Muscle layer of duodenum (tissue), 2 donors: ENCODE data around the gene LFNG.

Experiments
- H3K27ac ChIP-seq: one replicate; pipeline ENCODE4 v1.7.0; 2013; ENCODE audit warnings: mild to moderate bottlenecking, low read length
- H3K27me3 ChIP-seq: one replicate; pipeline ENCODE4 v1.7.0; 2013; ENCODE audit warnings: low read depth, mild to moderate bottlenecking, control low read depth, low read length
- H3K36me3 ChIP-seq, 2 donors: one replicate each; pipeline ENCODE4 v1.7.0; 2013; ENCODE audit warnings: low read length in 2 of 2, control low read depth in 1 of 2, mild to moderate bottlenecking in 1 of 2; ENCODE audit not compliant: insufficient read depth in 2 of 2, control insufficient read depth in 1 of 2
- H3K4me1 ChIP-seq, 2 donors: one replicate each; pipeline ENCODE4 v1.7.0; 2013; ENCODE audit warnings: low read length in 2 of 2, mild to moderate bottlenecking in 2 of 2, control low read depth in 1 of 2, moderate library complexity in 1 of 2; ENCODE audit not compliant: insufficient read depth in 2 of 2, control insufficient read depth in 1 of 2
- H3K4me3 ChIP-seq, 2 donors: one replicate each; pipeline ENCODE4 v1.7.0; 2013; ENCODE audit warnings: low read length in 2 of 2, low read depth in 1 of 2, mild to moderate bottlenecking in 1 of 2
- H3K9me3 ChIP-seq, 2 donors: one replicate each; pipeline ENCODE4 v1.7.0; 2013; ENCODE audit warnings: low read length in 2 of 2, control low read depth in 1 of 2, mild to moderate bottlenecking in 1 of 2; ENCODE audit not compliant: control insufficient read depth in 1 of 2
- donor health status: healthy.

Gene LFNG

DNA sequence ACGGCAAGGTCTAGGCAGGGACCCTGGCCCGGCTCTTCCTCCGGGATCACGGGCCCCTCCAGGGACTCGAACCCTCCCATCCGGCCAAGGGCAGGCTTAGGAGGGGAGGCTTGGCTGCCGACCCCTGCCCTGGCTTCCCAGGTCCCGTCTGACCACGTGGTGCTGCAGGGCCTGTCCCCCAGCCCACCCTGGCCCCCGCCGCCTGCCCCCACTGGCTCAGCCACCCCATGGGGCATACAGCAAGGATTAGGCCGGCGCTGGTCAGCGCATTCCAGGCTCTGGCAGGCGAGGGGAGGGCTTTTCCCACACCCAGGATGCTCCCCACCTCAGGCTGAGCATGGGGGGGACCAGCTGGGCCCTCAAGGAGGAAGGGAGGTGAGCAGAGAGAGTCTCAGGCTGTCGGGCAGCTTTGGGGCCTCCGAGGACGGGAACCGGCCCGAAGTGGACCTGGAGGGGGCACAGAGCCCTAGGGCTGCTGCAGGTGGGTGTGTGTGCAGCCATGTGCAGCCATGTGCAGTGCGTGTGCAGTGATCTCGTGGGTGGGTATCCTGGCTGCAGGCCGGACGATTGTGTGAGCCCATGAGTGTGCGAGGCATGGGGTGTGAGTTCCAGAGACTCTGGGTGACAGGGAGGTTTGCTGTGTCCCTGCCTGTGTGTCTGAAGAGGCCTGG lies 42.7 kb upstream of the LFNG start:
- Histone ChIP-seq H3K36me3 (no peaks in the 10 kb centered on the region), H3K27me3 (no peaks in the 10 kb centered on the region), H3K4me1 (peaks cover 0 to 23% of the 10 kb centered on the region in 2 donors), H3K27ac (no peak overlapping the region), H3K4me3 (no peak overlapping the region), H3K9me3 (no peaks in the 10 kb centered on the region)

DNA sequence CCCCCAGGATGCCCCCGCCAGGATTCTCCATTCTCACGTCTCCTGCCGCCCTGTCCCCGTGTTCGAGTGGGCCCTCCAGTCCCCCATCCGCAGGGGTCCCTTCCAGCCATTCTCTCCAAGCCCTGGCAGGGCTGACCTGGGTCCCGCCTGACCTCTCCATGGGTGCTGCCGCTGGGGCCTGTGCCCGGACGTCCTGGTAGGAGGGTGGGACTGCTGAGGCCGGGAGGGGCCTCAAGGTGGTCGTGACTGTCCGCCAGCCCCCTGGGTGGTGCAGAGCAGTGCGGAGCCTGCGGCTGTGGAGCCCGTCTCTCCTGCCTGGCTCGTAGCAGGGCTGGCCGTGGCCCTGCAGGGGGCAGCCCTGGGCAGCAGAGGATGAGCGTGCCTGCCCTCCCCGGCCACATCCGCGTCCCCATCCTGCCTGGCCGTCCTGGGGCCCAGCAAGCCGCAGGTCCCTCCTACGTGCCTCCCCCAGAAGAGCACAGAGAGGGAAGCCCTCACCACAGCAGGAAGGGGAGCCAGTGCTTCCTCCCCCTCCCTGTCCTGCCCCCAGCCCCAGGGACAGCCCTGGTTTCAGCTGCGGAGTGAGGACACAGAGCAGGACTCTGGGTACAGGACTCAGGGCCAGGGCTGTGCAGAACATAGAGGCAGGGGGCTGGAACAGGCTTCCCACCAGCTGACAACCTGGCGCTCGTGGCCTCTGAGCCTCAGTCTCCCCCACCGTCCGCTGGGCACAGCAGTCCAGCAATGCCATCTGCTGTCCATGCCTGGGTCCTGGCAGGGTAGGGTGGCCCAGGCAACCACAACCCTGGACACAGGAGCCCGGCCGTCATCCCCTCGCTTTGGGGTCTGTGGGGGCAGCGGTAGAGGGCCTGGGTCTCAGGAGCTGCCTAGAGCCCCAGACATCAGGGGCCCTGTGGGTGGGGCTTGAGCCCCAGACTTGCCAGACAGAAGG lies 41.9 kb upstream of the LFNG start:
- H3K9me3 ChIP-seq: peaks cover 0 to 4% of the 10 kb centered on the region in 2 donors
- no peaks in the 10 kb centered on the region for H3K27me3 ChIP-seq
- no peak overlapping the region for H3K27ac ChIP-seq
- peaks cover 0 to 23% of the 10 kb centered on the region in 2 donors for H3K4me1 ChIP-seq
- H3K36me3 ChIP-seq: no peaks in the 10 kb centered on the region
- no peak overlapping the region for H3K4me3 ChIP-seq

DNA sequence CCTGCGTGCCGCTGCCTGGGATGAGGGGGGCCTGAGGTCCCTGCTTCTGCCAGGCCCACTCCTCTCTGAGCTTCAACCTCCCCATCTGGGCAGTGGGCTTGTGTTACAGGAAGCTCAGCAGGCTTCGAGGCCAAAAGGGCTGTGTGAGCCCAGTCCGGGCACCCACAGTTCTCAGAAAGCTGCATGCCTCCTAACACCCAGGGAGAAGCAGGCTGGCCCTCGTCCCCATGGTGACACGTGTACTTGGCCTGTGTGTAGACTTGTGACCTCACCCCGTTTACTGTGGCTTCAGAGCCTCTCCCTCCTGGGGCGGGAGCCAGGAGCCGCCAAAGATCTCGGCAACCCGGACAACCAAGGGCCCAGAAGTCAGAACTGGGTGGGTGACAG lies 41.2 kb upstream of the LFNG start:
- Histone ChIP-seq H3K27me3 (no peaks in the 10 kb centered on the region), H3K36me3 (no peaks in the 10 kb centered on the region), H3K9me3 (peaks cover 0 to 10% of the 10 kb centered on the region in 2 donors), H3K4me1 (peaks cover 0 to 23% of the 10 kb centered on the region in 2 donors), H3K4me3 (no peak overlapping the region), H3K27ac (no peak overlapping the region)

DNA sequence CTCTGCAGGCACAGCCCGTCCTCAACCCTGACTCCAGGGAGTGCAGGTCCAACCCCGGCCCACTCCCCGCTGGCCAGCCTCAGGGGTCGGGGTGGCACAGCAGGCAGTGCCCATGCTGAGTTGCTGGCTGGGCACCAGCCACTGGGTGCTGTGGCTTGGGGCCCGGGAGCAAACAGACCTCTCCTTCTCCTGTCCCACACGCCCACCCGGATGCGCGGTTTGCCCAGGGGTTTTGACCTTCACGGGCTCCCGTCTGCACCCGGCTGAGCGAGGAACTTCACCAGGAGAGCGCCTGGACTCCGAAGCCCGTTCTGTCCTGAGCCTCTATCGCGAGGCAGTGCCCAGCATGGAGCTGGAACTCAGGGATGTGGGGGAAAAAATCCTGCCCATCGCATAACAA lies 40.8 kb upstream of the LFNG start:
- Histone ChIP-seq H3K9me3 (peaks cover 0 to 12% of the 10 kb centered on the region in 2 donors), H3K4me3 (no peak overlapping the region), H3K27ac (no peak overlapping the region), H3K36me3 (no peaks in the 10 kb centered on the region), H3K27me3 (no peaks in the 10 kb centered on the region), H3K4me1 (peaks cover 0 to 23% of the 10 kb centered on the region in 2 donors)

DNA sequence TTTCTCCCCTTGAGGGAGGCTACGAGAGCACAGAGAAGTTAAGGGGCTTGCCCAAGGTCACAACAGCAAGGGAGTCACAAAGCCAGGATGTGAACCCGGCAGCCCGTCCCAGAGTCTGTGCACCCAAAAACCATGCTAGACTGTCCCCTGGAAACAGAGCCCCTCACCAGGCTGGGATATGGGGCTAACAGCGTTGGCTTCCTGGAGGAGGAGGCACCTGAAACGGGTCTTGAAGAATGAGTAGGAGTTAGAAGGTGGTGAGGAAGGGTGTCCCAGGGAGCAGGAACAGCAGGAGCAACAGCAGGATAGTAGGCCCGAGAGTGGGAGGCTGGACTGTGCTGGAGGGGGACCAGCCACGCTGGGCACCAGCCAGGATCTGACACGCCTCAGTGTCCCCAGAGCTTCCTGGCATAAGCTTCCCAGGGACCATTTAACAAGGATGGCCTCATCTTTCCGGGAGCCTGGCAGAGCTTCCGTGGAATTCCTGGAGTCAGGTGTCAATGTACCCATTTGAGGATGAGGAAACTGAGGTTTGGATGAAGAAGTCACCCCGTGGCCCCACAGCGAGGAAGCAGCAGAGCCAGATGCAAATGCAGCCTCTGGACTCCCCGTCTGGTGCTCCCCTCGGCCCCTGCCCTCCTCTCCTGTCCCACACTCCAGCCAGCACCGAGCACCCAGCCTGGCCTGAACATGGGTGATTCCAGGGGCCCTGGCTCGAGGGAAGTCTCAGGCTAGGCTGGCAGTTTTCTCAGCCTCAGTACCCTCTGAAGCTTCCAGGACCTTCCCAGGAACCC lies 40.1 kb upstream of the LFNG start:
- no peak overlapping the region for H3K4me3 ChIP-seq

DNA sequence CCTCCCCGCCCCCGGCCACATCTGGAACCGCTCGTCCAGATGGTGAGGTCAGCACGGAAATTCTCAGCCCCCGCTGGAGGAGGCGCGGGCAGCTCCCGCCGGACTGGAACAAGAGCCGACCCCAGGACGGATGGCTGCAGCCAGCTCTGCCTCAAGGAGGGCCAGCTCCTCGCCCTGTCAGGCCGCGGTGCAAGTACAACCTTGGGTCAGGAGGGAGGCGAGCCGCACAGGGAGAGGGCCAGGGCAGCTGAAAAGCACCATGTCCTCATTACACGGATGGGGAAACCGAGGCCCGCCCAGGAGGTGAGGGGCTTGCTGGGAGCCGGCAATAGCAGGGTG lies 39.5 kb upstream of the LFNG start:
- Histone ChIP-seq H3K27ac (no peak overlapping the region), H3K4me3 (no peak overlapping the region), H3K36me3 (no peaks in the 10 kb centered on the region), H3K4me1 (peaks cover 0 to 23% of the 10 kb centered on the region in 2 donors), H3K9me3 (peaks cover 0 to 12% of the 10 kb centered on the region in 2 donors), H3K27me3 (no peaks in the 10 kb centered on the region)

More for the DNA sequence above, 40.1 kb upstream of the LFNG start:
- H3K27ac ChIP-seq: no peak overlapping the region
- no peaks in the 10 kb centered on the region for H3K36me3 ChIP-seq
- peaks cover 0 to 23% of the 10 kb centered on the region in 2 donors for H3K4me1 ChIP-seq
- H3K27me3 ChIP-seq: no peaks in the 10 kb centered on the region
- H3K9me3 ChIP-seq: peaks cover 0 to 12% of the 10 kb centered on the region in 2 donors

DNA sequence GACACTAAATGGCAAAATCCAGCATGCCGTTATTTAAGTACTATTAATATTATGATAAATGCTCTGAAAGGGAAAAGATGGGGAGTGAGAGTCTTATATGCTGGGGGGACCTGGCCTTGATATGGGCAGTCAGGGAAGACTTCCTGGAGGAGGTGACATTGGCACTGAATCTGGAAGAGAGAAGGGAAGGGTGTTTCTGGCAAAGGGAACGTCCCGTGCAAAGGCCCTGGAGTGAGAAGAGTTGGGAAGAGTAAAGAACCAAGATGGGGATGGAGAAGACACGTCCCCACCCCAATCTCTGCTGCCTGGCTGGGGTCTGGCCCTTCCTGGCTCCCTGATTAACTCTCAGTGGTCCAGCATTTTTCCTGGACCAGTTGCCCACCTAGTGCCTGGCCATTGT lies 38.4 kb upstream of the LFNG start:
- Histone ChIP-seq H3K4me1 (peaks cover 0 to 23% of the 10 kb centered on the region in 2 donors), H3K27ac (no peak overlapping the region), H3K27me3 (no peaks in the 10 kb centered on the region), H3K36me3 (no peaks in the 10 kb centered on the region), H3K9me3 (peaks cover 0 to 12% of the 10 kb centered on the region in 2 donors), H3K4me3 (no peak overlapping the region)

DNA sequence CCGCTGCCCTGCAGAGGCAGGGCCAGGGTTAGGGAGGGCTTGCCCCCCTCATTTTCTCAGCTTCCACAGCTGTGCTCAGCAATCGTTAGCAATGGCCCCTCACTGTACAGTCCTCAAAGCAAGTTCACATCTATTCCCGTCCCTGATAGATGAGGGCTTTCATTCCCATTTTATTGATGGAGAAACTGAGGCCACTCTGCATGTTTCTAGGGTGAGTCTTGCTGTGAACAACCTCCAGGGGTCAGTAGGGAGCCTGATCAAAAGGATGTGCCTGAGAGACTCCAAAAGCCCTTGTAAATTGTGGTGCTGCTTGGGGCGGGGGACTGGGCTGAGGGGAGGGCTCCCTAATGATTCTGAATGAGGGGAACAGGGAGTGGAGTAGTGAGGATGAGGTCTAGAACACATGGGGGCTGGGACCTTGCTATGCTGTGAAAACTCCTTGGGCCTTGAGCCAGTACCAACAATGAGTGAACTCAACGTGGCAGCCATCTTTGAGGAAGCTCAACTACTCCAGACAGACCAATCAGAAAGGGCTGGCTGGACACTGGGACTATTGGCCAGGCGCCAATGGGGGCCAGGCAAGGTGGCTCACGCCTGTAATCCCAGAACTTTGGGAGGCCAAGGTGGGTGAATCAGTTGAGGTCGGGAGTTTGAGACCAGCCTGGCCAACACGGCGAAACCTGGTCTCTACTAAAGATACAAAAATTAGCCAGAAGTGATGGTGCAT lies 36.7 kb upstream of the LFNG start:
- Histone ChIP-seq H3K9me3 (peaks cover 0 to 12% of the 10 kb centered on the region in 2 donors), H3K4me3 (no peak overlapping the region), H3K27me3 (no peaks in the 10 kb centered on the region), H3K27ac (no peak overlapping the region), H3K4me1 (peaks cover 0 to 24% of the 10 kb centered on the region in 2 donors), H3K36me3 (no peaks in the 10 kb centered on the region)

DNA sequence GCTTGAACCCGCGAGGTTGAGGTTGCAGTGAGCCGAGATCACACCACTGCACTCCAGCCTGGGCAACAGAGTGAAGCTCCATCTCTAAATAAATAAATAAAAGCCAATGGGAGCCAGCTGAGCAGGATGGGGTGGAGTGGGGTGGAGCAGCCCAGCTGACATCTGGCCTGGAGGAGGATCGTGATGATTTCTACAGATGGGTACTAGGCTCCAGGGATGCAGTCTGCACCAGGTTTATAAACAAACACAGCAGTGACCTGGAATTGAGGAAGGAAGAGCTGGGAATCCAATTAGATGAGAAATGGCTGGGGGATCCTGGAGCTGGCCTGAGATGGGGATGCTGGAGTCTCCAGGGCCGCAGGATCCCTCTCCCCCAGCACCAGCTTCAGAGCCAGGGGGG lies 36.1 kb upstream of the LFNG start:
- peaks cover 0 to 12% of the 10 kb centered on the region in 2 donors for H3K9me3 ChIP-seq
- H3K27me3 ChIP-seq: no peaks in the 10 kb centered on the region
- no peaks in the 10 kb centered on the region for H3K36me3 ChIP-seq
- H3K27ac ChIP-seq: no peak overlapping the region
- no peak overlapping the region for H3K4me3 ChIP-seq
- H3K4me1 ChIP-seq: peaks cover 0 to 24% of the 10 kb centered on the region in 2 donors

DNA sequence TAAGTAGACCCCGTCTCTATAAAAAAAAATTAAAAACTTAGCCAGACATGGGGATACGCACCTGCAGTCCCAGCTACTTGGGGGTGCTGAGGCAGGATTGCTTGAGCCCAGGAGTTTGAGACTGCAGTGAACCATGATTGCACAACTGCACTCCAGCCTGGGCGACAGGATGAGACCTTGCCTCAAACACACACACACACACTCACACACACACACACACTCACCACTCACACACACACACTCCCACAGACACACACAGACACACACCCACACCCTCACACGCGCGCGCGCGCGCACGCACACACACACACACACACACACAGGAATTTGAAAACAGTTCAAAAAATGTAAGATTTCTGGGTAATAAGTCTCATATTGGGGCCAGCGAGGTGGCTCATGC lies 34.7 kb upstream of the LFNG start:
- Histone ChIP-seq H3K36me3 (no peaks in the 10 kb centered on the region), H3K9me3 (peaks cover 0 to 12% of the 10 kb centered on the region in 2 donors), H3K27me3 (no peaks in the 10 kb centered on the region), H3K4me3 (no peak overlapping the region), H3K4me1 (peaks cover 0 to 26% of the 10 kb centered on the region in 2 donors), H3K27ac (no peak overlapping the region)
